ENCODE measurements around the gene FRMD1.

Gene FRMD1

GRCh38 chr6:168050225-168050880 lies 28.7 kb downstream of the FRMD1 start (continued):
- TF ChIP-seq, protein P1, sequence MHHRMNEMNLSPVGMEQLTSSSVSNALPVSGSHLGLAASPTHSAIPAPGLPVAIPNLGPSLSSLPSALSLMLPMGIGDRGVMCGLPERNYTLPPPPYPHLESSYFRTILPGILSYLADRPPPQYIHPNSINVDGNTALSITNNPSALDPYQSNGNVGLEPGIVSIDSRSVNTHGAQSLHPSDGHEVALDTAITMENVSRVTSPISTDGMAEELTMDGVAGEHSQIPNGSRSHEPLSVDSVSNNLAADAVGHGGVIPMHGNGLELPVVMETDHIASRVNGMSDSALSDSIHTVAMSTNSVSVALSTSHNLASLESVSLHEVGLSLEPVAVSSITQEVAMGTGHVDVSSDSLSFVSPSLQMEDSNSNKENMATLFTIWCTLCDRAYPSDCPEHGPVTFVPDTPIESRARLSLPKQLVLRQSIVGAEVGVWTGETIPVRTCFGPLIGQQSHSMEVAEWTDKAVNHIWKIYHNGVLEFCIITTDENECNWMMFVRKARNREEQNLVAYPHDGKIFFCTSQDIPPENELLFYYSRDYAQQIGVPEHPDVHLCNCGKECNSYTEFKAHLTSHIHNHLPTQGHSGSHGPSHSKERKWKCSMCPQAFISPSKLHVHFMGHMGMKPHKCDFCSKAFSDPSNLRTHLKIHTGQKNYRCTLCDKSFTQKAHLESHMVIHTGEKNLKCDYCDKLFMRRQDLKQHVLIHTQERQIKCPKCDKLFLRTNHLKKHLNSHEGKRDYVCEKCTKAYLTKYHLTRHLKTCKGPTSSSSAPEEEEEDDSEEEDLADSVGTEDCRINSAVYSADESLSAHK (tag by site-specific recombination; IDR thresholded peaks at IDR 0.05) = no peak
- TF ChIP-seq BCL11A (tag by site-specific recombination; IDR thresholded peaks at IDR 0.05; ENCODE audit: low read depth) = no peak

- POLR2A ChIA-PET = no interaction called here
- Histone ChIP-seq H3K4me3 (ENCODE audit: low read depth, low read length) (no peak overlapping the region), H3K27ac (ENCODE audit: extremely low read depth, low read depth, low read length) (no peak overlapping the region), H3K4me1 (ENCODE audit: control insufficient read depth, insufficient read depth, low read length) (no peaks in the 10 kb centered on the region), H3K36me3 (ENCODE audit: control insufficient read depth in 2 of 2, insufficient read depth in 1 of 2, low read length in 2 of 2) (no peaks in the 10 kb centered on the region), H3K9me3 (ENCODE audit: control insufficient read depth, insufficient read depth, low read depth, low read length) (no peaks in the 10 kb centered on the region)
- TF ChIP-seq SCRT2 (tag by site-specific recombination; IDR thresholded peaks at IDR 0.05) (peak; percentile 69), ZNF155 (tag by site-specific recombination; IDR thresholded peaks at IDR 0.05) (no peak)
- TF ChIP-seq, protein P2, sequence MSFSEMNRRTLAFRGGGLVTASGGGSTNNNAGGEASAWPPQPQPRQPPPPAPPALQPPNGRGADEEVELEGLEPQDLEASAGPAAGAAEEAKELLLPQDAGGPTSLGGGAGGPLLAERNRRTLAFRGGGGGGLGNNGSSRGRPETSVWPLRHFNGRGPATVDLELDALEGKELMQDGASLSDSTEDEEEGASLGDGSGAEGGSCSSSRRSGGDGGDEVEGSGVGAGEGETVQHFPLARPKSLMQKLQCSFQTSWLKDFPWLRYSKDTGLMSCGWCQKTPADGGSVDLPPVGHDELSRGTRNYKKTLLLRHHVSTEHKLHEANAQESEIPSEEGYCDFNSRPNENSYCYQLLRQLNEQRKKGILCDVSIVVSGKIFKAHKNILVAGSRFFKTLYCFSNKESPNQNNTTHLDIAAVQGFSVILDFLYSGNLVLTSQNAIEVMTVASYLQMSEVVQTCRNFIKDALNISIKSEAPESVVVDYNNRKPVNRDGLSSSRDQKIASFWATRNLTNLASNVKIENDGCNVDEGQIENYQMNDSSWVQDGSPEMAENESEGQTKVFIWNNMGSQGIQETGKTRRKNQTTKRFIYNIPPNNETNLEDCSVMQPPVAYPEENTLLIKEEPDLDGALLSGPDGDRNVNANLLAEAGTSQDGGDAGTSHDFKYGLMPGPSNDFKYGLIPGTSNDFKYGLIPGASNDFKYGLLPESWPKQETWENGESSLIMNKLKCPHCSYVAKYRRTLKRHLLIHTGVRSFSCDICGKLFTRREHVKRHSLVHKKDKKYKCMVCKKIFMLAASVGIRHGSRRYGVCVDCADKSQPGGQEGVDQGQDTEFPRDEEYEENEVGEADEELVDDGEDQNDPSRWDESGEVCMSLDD (tag by site-specific recombination; IDR thresholded peaks at IDR 0.05) = no peak
- CTCF ChIA-PET = no interaction called here
Observed at GRCh38 chr6:168049706-168050224, 29.2 kb downstream of the FRMD1 start.

DNA sequence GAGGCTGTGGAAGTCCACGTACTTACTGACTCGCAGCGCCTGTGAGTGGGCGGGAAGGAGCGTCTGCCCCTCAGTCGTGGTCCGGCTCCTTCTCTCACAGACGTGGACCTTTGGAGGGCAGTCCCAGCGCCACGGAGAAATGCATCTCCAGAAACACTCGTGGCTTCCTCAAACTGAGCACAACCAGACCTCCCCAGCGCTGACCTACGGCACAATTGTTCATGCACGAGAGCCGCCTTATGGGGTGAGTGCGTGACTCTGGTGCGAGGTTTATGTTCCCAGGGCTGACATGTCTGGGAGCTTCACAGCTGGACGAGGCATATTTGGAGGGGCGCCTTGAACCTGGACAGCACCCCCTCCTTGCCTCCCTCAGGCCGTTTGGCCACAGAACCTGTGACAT lies 29.7 kb downstream of the FRMD1 start:
- Histone ChIP-seq H3K9me3 (ENCODE audit: control insufficient read depth, insufficient read depth, low read depth, low read length) (no peaks in the 10 kb centered on the region), H3K36me3 (ENCODE audit: control insufficient read depth in 2 of 2, insufficient read depth in 1 of 2, low read length in 2 of 2) (no peaks in the 10 kb centered on the region), H3K4me3 (ENCODE audit: low read depth, low read length) (no peak overlapping the region), H3K27ac (ENCODE audit: extremely low read depth, low read depth, low read length) (no peak overlapping the region), H3K4me1 (ENCODE audit: control insufficient read depth, insufficient read depth, low read length) (no peaks in the 10 kb centered on the region)
- CTCF ChIA-PET = no interaction called here
- POLR2A ChIA-PET = no interaction called here
- TF ChIP-seq ZNF837 (tag by site-specific recombination; IDR thresholded peaks at IDR 0.05) (no peak), ZNF785 (tag by site-specific recombination; IDR thresholded peaks at IDR 0.05) (no peak), ZFHX2 (tag by site-specific recombination; conservative IDR thresholded peaks at IDR 0.05) (no peak), ZNF350 (tag by site-specific recombination; IDR thresholded peaks at IDR 0.05) (no peak), ZNF16 (tag by site-specific recombination; IDR thresholded peaks at IDR 0.05; ENCODE audit: low read depth) (no peak), ZFP37 (tag by site-specific recombination; IDR thresholded peaks at IDR 0.05) (no peak), ZNF324 (tag by site-specific recombination; IDR thresholded peaks at IDR 0.05) (no peak), PATZ1 (tag by site-specific recombination; IDR thresholded peaks at IDR 0.05) (no peak), ZSCAN23 (tag by site-specific recombination; IDR thresholded peaks at IDR 0.05) (no peak), ZNF548 (tag by site-specific recombination; IDR thresholded peaks at IDR 0.05) (no peak), ZFP41 (tag by site-specific recombination; IDR thresholded peaks at IDR 0.05; ENCODE audit: borderline replicate concordance) (no peak), RBAK (tag by site-specific recombination; IDR thresholded peaks at IDR 0.05) (no peak), ZBTB1 (tag by site-specific recombination; IDR thresholded peaks at IDR 0.05) (no peak), ZNF549 (tag by site-specific recombination; IDR thresholded peaks at IDR 0.05) (no peak), ZNF76 (tag by site-specific recombination; IDR thresholded peaks at IDR 0.05; ENCODE audit: borderline replicate concordance, low read depth) (no peak)
- TF ChIP-seq, protein P3, sequence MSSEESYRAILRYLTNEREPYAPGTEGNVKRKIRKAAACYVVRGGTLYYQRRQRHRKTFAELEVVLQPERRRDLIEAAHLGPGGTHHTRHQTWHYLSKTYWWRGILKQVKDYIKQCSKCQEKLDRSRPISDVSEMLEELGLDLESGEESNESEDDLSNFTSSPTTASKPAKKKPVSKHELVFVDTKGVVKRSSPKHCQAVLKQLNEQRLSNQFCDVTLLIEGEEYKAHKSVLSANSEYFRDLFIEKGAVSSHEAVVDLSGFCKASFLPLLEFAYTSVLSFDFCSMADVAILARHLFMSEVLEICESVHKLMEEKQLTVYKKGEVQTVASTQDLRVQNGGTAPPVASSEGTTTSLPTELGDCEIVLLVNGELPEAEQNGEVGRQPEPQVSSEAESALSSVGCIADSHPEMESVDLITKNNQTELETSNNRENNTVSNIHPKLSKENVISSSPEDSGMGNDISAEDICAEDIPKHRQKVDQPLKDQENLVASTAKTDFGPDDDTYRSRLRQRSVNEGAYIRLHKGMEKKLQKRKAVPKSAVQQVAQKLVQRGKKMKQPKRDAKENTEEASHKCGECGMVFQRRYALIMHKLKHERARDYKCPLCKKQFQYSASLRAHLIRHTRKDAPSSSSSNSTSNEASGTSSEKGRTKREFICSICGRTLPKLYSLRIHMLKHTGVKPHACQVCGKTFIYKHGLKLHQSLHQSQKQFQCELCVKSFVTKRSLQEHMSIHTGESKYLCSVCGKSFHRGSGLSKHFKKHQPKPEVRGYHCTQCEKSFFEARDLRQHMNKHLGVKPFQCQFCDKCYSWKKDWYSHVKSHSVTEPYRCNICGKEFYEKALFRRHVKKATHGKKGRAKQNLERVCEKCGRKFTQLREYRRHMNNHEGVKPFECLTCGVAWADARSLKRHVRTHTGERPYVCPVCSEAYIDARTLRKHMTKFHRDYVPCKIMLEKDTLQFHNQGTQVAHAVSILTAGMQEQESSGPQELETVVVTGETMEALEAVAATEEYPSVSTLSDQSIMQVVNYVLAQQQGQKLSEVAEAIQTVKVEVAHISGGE (tag by site-specific recombination; conservative IDR thresholded peaks at IDR 0.05; ENCODE audit: low read depth) = no peak
